ENCODE data around the gene ARL2BP. TPM values are rescaled to one million over a fixed set of nuclear protein-coding genes. Genes with fewer than 3 reads are reported as not detected.

ARL2BP gene
- total RNA-seq, 1 experiment from 2014 or later: 94.4 TPM

- Mint-ChIP-seq H3K4me3 (ENCODE audit: unreplicated experiment) (no peak overlapping the region), H3K27ac (ENCODE audit: low read depth, unreplicated experiment) (peak overlapping the region; percentile 68), H3K9me3 (ENCODE audit: unreplicated experiment) (no peaks in the 10 kb centered on the region), H3K36me3 (ENCODE audit: insufficient read depth, unreplicated experiment) (peaks cover 88% of the 10 kb centered on the region), H3K4me1 (ENCODE audit: insufficient read depth, unreplicated experiment) (peaks cover 5% of the 10 kb centered on the region), H3K27me3 (ENCODE audit: insufficient read depth, unreplicated experiment) (no peaks in the 10 kb centered on the region)
- POLR2A ChIA-PET: interaction anchor here (1.1 to 2.0 kb wide), 5 partner anchors 8 to 49 kb away, joined by 3 to 12 read pairs (median 8); partner anchors contain the start of gene ARL2BP
- TF ChIP-seq CTCF (IDR thresholded peaks at IDR 0.05; ENCODE audit: unreplicated experiment): no peak
- intact Hi-C loops (cut with micrococcal nuclease): no loop called here
- DNase-seq (ENCODE audit: unreplicated experiment): peak; percentile 82
- BruUV-seq (replicated peaks): no TSS peak
- CTCF ChIA-PET: interaction anchor here (0.8 to 1.3 kb wide), 6 partner anchors 14 to 184 kb away, joined by 3 to 5 read pairs (median 4); no protein-coding TSS in a partner anchor
Observed at GRCh38 chr16:57235128-57236021, 9.7 kb upstream of the ARL2BP start.

- no peak for TF ChIP-seq CTCF (IDR thresholded peaks at IDR 0.05; ENCODE audit: unreplicated experiment)
- Mint-ChIP-seq H3K27me3 (ENCODE audit: insufficient read depth, unreplicated experiment) (no peaks in the 10 kb centered on the region), H3K36me3 (ENCODE audit: insufficient read depth, unreplicated experiment) (peaks cover 82% of the 10 kb centered on the region), H3K4me3 (ENCODE audit: unreplicated experiment) (no peak overlapping the region), H3K4me1 (ENCODE audit: insufficient read depth, unreplicated experiment) (peaks cover 10% of the 10 kb centered on the region), H3K9me3 (ENCODE audit: unreplicated experiment) (no peaks in the 10 kb centered on the region), H3K27ac (ENCODE audit: low read depth, unreplicated experiment) (peak overlapping the region; percentile 68)
- ChIA-PET CTCF (interaction anchor here (0.6 to 1.3 kb wide), 5 partner anchors 14 to 1324 kb away, joined by 3 to 5 read pairs (median 4); no protein-coding TSS in a partner anchor), POLR2A (interaction anchor here (1.0 to 2.0 kb wide), 6 partner anchors 8 to 49 kb away, joined by 3 to 12 read pairs (median 6); partner anchors contain the start of gene ARL2BP)
- BruUV-seq (replicated peaks): no TSS peak
- intact Hi-C loops (cut with micrococcal nuclease): no loop called here
- no peak for DNase-seq (ENCODE audit: unreplicated experiment)
Observed at GRCh38 chr16:57236022-57236350, 9.1 kb upstream of the ARL2BP start.

GRCh38 chr16:57238682-57239081, 6.4 kb upstream of the ARL2BP start:
- DNase-seq (ENCODE audit: unreplicated experiment): no peak
- ChIA-PET CTCF (interaction anchor here (0.6 kb wide), 1 partner anchor 33 kb away, joined by 3 read pairs; no protein-coding TSS in a partner anchor), POLR2A (no interaction called here)
- Mint-ChIP-seq H3K27me3 (ENCODE audit: insufficient read depth, unreplicated experiment) (no peaks in the 10 kb centered on the region), H3K4me1 (ENCODE audit: insufficient read depth, unreplicated experiment) (peaks cover 11% of the 10 kb centered on the region), H3K4me3 (ENCODE audit: unreplicated experiment) (no peak overlapping the region), H3K9me3 (ENCODE audit: unreplicated experiment) (no peaks in the 10 kb centered on the region), H3K36me3 (ENCODE audit: insufficient read depth, unreplicated experiment) (peaks cover 62% of the 10 kb centered on the region), H3K27ac (ENCODE audit: low read depth, unreplicated experiment) (no peak overlapping the region)
- no peak for TF ChIP-seq CTCF (IDR thresholded peaks at IDR 0.05; ENCODE audit: unreplicated experiment)
- intact Hi-C loops (cut with micrococcal nuclease): no loop called here
- no TSS peak for BruUV-seq (replicated peaks)

GRCh38 chr16:57239107-57239506, 6.0 kb upstream of the ARL2BP start:
- Mint-ChIP-seq H3K27ac (ENCODE audit: low read depth, unreplicated experiment) (no peak overlapping the region), H3K27me3 (ENCODE audit: insufficient read depth, unreplicated experiment) (no peaks in the 10 kb centered on the region), H3K4me1 (ENCODE audit: insufficient read depth, unreplicated experiment) (peaks cover 11% of the 10 kb centered on the region), H3K4me3 (ENCODE audit: unreplicated experiment) (no peak overlapping the region), H3K9me3 (ENCODE audit: unreplicated experiment) (no peaks in the 10 kb centered on the region), H3K36me3 (ENCODE audit: insufficient read depth, unreplicated experiment) (peaks cover 61% of the 10 kb centered on the region)
- TF ChIP-seq CTCF (IDR thresholded peaks at IDR 0.05; ENCODE audit: unreplicated experiment): no peak
- ChIA-PET POLR2A (no interaction called here), CTCF (interaction anchor here (0.6 kb wide), 1 partner anchor 34 kb away, joined by 3 read pairs; no protein-coding TSS in a partner anchor)
- no TSS peak for BruUV-seq (replicated peaks)
- intact Hi-C loops (cut with micrococcal nuclease): no loop called here
- DNase-seq (ENCODE audit: unreplicated experiment): no peak
